GM10248 (cell line): Measurements from ENCODE around the gene SEPTIN7.

Experiments used
- CTCF ChIA-PET: fragments of 300-600 bp; sonication (Branson Sonifier 250); formaldehyde crosslinking; extraction: SDS; loops from one replicate; lab custom pipeline; 2021; ENCODE audit warnings: antibody characterized with exemption; lab: Yijun Ruan, JAX
- POLR2A ChIA-PET: fragments of 350-650 bp; sonication (Branson Sonifier 250); formaldehyde crosslinking; extraction: SDS; loops from one replicate; lab custom pipeline; 2020; ENCODE audit warnings: antibody characterized with exemption; lab: Yijun Ruan, JAX
- DNase-seq: peaks from one replicate; pipeline ENCODE4 v3.0.0; 2012; ENCODE audit errors: extremely low spot score
- CTCF ChIP-seq: IDR thresholded peaks from 2 replicates; pipeline ENCODE4 v1.5.1; 2012; ENCODE audit warnings: mild to moderate bottlenecking, low read depth; ENCODE audit errors: extremely low read depth, missing control alignments, control extremely low read depth

The SEPTIN7 gene

GRCh38 chr7:35849158-35849831, 48.4 kb downstream of the SEPTIN7 start:
- no peak for DNase-seq
- POLR2A ChIA-PET: no interaction called here
- CTCF ChIA-PET: interaction anchor here (0.8 to 3.4 kb wide), 7 partner anchors 9 to 140 kb away, joined by 3 to 9 read pairs (median 3); no protein-coding TSS in a partner anchor
- TF ChIP-seq CTCF: no peak

GRCh38 chr7:35849954-35850353, 49.1 kb downstream of the SEPTIN7 start:
- no peak for TF ChIP-seq CTCF
- ChIA-PET CTCF (interaction anchor here (1.0 kb wide), 1 partner anchor 140 kb away, joined by 3 read pairs; no protein-coding TSS in a partner anchor), POLR2A (no interaction called here)
- no peak for DNase-seq
